GM21367 (cell line): ENCODE results near the gene NEDD4L.
"Not testable (repeated sequence)": the region's sequence is repeated elsewhere in the genome, so short reads cannot be mapped to it uniquely, and the experiment has no call there.

Source experiments
- ATAC-seq: cut with Tn5 transposase; IDR thresholded peaks from one replicate; pipeline ENCODE4 v1.9.1; 2021; ENCODE audit not compliant: unreplicated experiment

The NEDD4L gene

DNA sequence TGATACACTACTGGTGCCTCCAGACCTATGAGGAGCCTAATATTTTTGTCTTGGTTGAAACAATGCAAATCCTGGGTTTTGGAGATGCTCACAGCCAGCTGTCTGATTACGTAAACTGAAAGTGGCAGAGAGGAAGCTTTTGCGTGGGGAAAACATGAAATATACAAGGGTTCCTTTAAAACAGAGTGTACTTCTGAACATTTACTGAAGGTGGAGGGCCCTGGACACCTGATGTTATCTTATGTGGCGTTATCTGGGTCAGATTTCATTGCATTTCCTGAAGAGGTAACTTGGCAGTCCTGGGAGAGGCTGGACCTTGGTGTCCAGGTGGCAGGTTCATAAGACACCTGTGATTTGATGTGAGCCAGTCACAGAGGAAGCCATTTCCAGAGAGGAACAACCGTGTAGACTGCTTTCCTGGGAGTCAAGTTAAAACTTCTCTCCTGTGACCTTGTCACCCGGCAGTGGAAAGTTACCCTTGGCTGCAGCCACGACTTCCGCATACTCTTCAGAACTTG lies 105.0 kb downstream of the NEDD4L start:
- ATAC-seq, result peak; percentile 78

- ATAC-seq, result no peak
Observed at GRCh38 chr18:58150772-58151171, 106.7 kb downstream of the NEDD4L start.

GRCh38 chr18:58152216-58152615 lies 108.2 kb downstream of the NEDD4L start:
- no peak for ATAC-seq

DNA sequence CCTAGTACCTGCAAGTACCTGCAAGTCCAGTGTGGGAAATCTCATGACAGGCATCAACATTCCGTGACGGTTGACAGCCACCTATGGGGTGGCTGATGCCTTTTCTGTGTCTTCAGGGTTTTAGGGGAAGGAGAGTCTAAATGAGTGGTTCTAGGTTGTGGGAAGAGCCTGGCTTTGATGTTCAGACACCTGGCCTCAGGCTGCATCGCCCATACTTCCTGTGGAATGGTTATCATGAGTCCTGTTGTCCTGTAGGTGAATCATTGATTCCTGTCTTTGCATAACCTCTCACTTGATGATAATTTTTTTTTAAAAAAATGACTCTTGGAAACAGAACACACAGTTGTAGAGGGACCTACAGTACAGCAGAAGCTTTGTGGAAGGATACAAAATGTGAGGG lies 108.9 kb downstream of the NEDD4L start:
- no peak for ATAC-seq

GRCh38 chr18:58156516-58156915 lies 112.5 kb downstream of the NEDD4L start:
- no peak for ATAC-seq

GRCh38 chr18:58157237-58157636 lies 113.2 kb downstream of the NEDD4L start:
- ATAC-seq, result no peak

DNA sequence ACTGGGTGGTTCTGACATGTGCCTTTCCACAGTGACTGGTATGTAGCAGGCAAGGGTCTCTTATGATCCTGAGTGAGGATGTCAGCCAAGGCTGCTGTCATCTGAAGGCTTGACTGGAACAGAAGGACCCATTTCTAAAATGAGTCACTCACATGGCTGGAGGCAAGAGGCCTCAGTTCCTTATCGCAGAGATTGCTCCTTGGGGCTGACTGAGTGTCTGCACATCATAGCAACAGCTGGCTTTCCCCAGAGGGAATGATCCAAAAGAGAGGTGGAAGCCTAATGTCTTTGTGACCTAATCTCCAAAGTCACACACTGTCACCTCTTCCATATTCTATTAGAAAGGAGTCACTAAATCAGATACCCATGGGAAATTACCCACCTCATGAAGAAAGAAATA lies 114.0 kb downstream of the NEDD4L start:
- ATAC-seq, result no peak

- no peak for ATAC-seq
Observed at GRCh38 chr18:58158459-58158858, 114.4 kb downstream of the NEDD4L start.

- no peak for ATAC-seq
Observed at GRCh38 chr18:58161659-58162058, 117.6 kb downstream of the NEDD4L start.

GRCh38 chr18:58162127-58162526 lies 118.1 kb downstream of the NEDD4L start:
- ATAC-seq, result no peak

GRCh38 chr18:58163004-58163590 lies 119.1 kb downstream of the NEDD4L start:
- no peak for ATAC-seq

- ATAC-seq, result no peak
Observed at GRCh38 chr18:58166278-58166844, 122.3 kb downstream of the NEDD4L start.

- ATAC-seq, result no peak
Observed at GRCh38 chr18:58167073-58167472, 123.0 kb downstream of the NEDD4L start.

- ATAC-seq, result no peak
Observed at GRCh38 chr18:58168221-58168620, 124.2 kb downstream of the NEDD4L start.

- ATAC-seq, result no peak
Observed at GRCh38 chr18:58168993-58169392, 125.0 kb downstream of the NEDD4L start.

- ATAC-seq, result no peak
Observed at GRCh38 chr18:58169472-58169871, 125.4 kb downstream of the NEDD4L start.

- not testable (repeated sequence) for ATAC-seq
Observed at GRCh38 chr18:58170036-58170435, 126.0 kb downstream of the NEDD4L start.

DNA sequence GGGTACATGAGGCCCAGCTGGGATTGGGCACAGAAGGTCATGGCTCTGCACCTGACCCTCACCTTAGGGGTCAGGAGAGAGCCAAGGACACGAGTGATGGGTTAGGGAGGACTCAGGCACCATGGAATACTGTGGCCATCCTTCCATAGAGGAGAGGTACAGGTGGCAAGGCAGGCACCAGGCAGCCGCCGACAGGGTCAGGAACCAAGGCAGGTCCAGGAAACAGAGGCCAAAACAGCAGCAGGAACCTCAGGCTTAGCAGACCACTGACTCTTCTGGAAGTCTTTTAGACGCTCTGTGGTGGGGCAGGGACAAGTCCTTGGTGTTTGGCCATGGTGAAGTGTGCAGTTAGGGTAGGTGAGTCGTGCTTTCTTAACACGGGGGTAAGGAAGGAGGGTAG lies 128.0 kb downstream of the NEDD4L start:
- no peak for ATAC-seq

DNA sequence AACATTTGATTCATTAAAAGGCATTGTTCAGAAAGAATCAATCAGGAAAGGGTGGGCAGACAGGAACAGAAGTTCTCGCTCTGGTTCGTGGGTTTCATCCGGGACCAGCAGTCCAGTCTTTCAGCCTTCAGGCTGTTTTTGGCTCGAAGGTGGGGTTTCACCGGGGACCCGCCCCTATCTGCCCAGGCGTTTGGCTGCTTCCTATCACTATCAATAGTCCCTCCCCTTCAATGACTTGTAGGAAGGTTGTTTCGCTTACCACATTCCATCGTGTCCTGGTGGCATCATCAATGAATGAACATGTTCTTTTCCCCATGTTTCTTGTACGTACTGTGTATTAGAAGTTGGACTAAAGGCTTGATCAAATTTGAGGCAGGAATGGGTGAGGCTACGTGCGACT lies 130.3 kb downstream of the NEDD4L start:
- ATAC-seq, result no peak

DNA sequence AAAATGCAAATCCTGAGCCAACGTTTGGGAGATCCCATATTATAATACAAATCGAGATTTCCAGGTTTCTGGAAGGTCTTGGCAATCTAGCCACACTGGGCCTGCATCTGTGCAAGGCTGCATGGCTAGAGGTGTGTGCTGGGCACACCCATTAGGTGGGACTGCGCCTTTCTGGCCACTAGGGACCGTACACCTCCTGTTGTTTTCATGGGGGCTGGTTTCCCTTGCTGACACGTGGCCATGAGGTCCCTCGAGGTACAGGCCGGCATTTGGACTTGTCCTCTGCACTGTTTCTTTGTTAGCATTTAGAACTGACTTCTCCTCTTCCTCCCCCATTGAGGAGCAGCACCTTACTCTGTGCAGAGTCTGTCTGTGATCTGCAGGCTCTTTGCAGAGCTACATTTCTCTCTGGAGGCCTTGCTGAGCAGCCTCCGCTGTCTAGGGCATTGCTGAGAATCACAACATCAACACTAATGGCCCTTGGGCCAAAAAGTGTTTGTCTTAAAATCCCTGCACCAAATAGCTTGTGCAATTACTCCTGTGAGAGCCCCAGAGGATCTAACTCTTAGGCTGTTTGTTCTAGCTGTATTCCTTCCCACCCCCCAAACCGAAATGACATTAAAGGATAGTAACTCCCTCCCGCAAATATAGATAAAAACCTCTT lies 131.2 kb downstream of the NEDD4L start:
- ATAC-seq, result no peak

GRCh38 chr18:58175786-58176176 lies 131.8 kb downstream of the NEDD4L start:
- ATAC-seq, result no peak

- ATAC-seq, result no peak
Observed at GRCh38 chr18:58177004-58177717, 133.1 kb downstream of the NEDD4L start.
